DMS 273 (cell line): Measurements from ENCODE around the gene OAT.
A peak's percentile ranks its signal among the peaks of the same experiment; 100 is the strongest.
"Not testable (repeated sequence)": the region's sequence is repeated elsewhere in the genome, so short reads cannot be mapped to it uniquely, and the experiment has no call there.

Experiments
- DNase-seq: peaks from one replicate; lab custom pipeline; 2025; ENCODE audit not compliant: unreplicated experiment; lab: John Stamatoyannopoulos, UW

The OAT gene

GRCh38 chr10:124447751-124448466 is 29.2 kb upstream of the OAT start:
- peak; percentile 36 for DNase-seq

- DNase-seq = no peak
Measured at GRCh38 chr10:124446830-124447750, 28.4 kb upstream of the OAT start.

GRCh38 chr10:124441694-124442093 is 23.0 kb upstream of the OAT start:
- not testable (repeated sequence) for DNase-seq

GRCh38 chr10:124436191-124436638 is 17.5 kb upstream of the OAT start:
- no peak for DNase-seq

GRCh38 chr10:124435683-124436082 is 17.0 kb upstream of the OAT start:
- DNase-seq = not testable (repeated sequence)

GRCh38 chr10:124433461-124433860 is 14.7 kb upstream of the OAT start:
- DNase-seq = no peak

- DNase-seq = no peak
Measured at GRCh38 chr10:124430077-124430476, 11.4 kb upstream of the OAT start.

GRCh38 chr10:124429576-124429975 is 10.9 kb upstream of the OAT start:
- DNase-seq = no peak

- no peak for DNase-seq
Measured at GRCh38 chr10:124428207-124428777, 9.6 kb upstream of the OAT start.

GRCh38 chr10:124425227-124425962 is 6.7 kb upstream of the OAT start:
- no peak for DNase-seq

- DNase-seq = no peak
Measured at GRCh38 chr10:124423813-124424212, 5.1 kb upstream of the OAT start.

- DNase-seq = no peak
Measured at GRCh38 chr10:124422742-124423141, 4.0 kb upstream of the OAT start.

- DNase-seq = no peak
Measured at GRCh38 chr10:124420254-124420653, 1.5 kb upstream of the OAT start.

- no peak for DNase-seq
Measured at GRCh38 chr10:124419635-124420034, 912 bp upstream of the OAT start.

- peak; percentile 70 for DNase-seq
Measured at GRCh38 chr10:124417895-124418725, 613 bp downstream of the OAT start.

- no peak for DNase-seq
Measured at GRCh38 chr10:124416733-124417132, 2.0 kb downstream of the OAT start.

GRCh38 chr10:124415210-124415609 is 3.5 kb downstream of the OAT start:
- no peak for DNase-seq

- DNase-seq = no peak
Measured at GRCh38 chr10:124414076-124414475, 4.6 kb downstream of the OAT start.

GRCh38 chr10:124409696-124410095 is 9.0 kb downstream of the OAT start:
- DNase-seq = no peak

GRCh38 chr10:124408357-124408756 is 10.4 kb downstream of the OAT start:
- no peak for DNase-seq
